ENCODE results near the gene ZSCAN5A.
"Not testable (repeated sequence)": the region's sequence is repeated elsewhere in the genome, so short reads cannot be mapped to it uniquely, and the experiment has no call there.

The ZSCAN5A gene

DNA sequence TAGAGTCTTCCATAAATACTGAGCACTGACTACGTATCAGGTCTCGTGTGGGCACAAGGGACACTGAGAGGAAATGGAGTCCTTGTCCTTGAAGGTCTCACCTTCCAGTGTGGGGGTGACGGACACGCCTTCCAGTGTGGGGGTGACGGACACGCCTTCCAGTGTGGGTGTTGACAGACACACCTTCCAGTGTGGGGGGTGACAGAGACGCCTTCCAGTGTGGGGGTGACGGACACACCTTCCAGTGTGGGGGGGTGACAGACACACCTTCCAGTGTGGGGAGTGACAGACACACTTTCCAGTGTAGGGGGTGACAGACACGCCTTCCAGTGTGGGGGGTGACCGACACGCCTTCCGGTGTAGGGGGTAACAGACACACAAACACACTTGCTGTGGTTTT, 56.4 kb downstream of the ZSCAN5A start:
- H3K36me3 ChIP-seq = no peaks in the 10 kb centered on the region
- no peaks in the 10 kb centered on the region for H3K9me3 ChIP-seq
- H3K27me3 ChIP-seq = no peaks in the 10 kb centered on the region
- no peak overlapping the region for H3K4me3 ChIP-seq (ENCODE audit: low read depth in 1 of 2, low read length in 1 of 2)
- no peak overlapping the region for H3K27ac ChIP-seq
- TF ChIP-seq, protein P1, sequence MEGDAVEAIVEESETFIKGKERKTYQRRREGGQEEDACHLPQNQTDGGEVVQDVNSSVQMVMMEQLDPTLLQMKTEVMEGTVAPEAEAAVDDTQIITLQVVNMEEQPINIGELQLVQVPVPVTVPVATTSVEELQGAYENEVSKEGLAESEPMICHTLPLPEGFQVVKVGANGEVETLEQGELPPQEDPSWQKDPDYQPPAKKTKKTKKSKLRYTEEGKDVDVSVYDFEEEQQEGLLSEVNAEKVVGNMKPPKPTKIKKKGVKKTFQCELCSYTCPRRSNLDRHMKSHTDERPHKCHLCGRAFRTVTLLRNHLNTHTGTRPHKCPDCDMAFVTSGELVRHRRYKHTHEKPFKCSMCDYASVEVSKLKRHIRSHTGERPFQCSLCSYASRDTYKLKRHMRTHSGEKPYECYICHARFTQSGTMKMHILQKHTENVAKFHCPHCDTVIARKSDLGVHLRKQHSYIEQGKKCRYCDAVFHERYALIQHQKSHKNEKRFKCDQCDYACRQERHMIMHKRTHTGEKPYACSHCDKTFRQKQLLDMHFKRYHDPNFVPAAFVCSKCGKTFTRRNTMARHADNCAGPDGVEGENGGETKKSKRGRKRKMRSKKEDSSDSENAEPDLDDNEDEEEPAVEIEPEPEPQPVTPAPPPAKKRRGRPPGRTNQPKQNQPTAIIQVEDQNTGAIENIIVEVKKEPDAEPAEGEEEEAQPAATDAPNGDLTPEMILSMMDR (IDR thresholded peaks at IDR 0.05) = no peak
- no peaks in the 10 kb centered on the region for H3K4me1 ChIP-seq (ENCODE audit: control insufficient read depth in 1 of 2, insufficient read depth in 1 of 2, low read depth in 1 of 2, low read length in 1 of 2)

DNA sequence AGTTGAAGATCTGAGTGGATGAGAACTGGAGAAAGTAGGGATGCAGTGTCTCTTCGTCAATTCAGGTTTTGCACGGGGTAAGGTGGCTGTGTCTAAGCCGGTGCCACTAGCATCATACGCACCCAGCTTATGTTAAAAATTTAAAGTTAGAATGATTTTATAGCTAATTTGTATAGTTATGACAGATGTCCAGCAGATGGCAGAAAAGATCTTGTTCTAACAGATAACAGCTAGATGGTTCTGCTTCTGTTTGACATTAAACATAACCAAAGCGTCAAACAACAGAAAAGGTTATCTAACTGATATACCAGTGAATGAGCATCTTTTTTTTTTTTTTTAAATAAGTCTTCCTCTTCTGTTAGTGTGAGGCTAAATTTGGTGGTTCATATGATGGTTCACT, 60.9 kb downstream of the ZSCAN5A start:
- no peaks in the 10 kb centered on the region for H3K36me3 ChIP-seq
- no peak overlapping the region for H3K4me3 ChIP-seq (ENCODE audit: low read depth in 1 of 2, low read length in 1 of 2)
- TF ChIP-seq, protein P1 (IDR thresholded peaks at IDR 0.05) = no peak
- no peak overlapping the region for H3K27ac ChIP-seq
- no peaks in the 10 kb centered on the region for H3K4me1 ChIP-seq (ENCODE audit: control insufficient read depth in 1 of 2, insufficient read depth in 1 of 2, low read depth in 1 of 2, low read length in 1 of 2)
- H3K9me3 ChIP-seq = no peaks in the 10 kb centered on the region
- no peaks in the 10 kb centered on the region for H3K27me3 ChIP-seq

DNA sequence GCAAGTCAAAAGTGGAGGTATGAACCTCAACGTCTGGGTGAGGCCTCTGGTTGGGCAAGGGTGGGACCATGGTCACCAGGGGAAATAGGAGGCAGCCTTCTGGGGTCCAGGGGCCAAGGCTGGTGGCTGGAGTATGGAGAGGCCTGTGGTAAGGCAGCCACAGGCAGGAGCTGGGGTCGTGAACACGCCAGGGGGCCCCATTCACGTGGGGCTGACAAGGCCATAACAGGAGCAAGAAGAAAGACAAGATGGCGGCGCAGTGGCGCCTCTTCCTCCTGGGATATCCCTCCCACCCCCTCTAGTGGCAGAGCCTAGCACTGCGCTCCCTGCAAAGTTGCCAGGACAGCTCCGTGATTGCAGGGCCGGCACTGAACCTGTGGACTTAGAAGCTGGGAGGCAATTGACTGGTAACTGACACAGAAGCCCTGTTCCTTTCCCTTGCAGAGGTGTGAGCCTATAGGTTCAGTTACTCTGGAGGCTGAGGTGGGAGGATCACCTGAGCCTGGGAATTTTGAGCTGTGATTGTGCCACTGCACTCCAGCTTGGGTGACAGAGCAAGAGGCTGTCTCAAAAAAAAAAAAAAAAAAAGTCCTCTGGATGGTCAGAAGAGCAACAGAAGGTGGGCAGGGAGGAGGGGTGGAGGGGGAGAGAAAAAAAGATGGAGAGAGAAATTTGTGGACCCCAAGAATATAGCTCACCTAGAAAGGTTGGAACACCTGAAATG, 61.8 kb downstream of the ZSCAN5A start:
- Histone ChIP-seq H3K27me3 (no peaks in the 10 kb centered on the region), H3K9me3 (no peaks in the 10 kb centered on the region), H3K36me3 (no peaks in the 10 kb centered on the region), H3K4me3 (ENCODE audit: low read depth in 1 of 2, low read length in 1 of 2) (no peak overlapping the region), H3K27ac (no peak overlapping the region), H3K4me1 (ENCODE audit: control insufficient read depth in 1 of 2, insufficient read depth in 1 of 2, low read depth in 1 of 2, low read length in 1 of 2) (no peaks in the 10 kb centered on the region)
- TF ChIP-seq, protein P1 (IDR thresholded peaks at IDR 0.05) = peak; percentile 89

DNA sequence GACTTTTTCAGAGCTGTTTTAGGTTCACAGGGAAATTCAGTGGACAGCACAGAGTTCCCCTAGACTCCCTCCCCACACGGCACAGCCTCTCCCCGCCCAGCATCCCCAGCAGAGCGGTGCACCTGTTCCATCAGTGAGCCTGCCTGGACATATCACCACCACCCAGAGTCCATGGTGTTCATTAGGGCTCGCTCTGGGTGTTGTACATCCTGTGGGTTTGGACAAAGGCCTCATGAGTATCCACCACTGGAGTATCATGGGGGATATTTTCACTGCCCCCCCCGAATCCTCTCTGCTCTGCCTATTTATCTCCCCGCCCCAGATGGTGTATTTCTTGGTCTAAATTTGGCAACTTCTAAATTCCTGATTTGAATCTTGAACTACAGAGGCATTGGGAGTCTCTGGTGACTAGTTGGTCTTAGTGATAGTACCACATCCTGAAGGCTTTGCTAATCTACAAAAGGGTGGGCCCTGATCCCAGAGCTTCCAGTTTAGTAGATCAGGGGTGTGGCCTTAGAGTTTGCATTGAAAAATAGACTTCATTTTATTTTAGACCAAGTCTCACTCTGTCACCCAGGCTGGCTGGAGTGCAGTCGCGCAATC, 65.8 kb downstream of the ZSCAN5A start:
- H3K27me3 ChIP-seq; H3K27ac ChIP-seq; H3K9me3 ChIP-seq; H3K36me3 ChIP-seq; H3K4me3 ChIP-seq (ENCODE audit: low read depth in 1 of 2, low read length in 1 of 2); H3K4me1 ChIP-seq (ENCODE audit: control insufficient read depth in 1 of 2, insufficient read depth in 1 of 2, low read depth in 1 of 2, low read length in 1 of 2): not testable (repeated sequence)

DNA sequence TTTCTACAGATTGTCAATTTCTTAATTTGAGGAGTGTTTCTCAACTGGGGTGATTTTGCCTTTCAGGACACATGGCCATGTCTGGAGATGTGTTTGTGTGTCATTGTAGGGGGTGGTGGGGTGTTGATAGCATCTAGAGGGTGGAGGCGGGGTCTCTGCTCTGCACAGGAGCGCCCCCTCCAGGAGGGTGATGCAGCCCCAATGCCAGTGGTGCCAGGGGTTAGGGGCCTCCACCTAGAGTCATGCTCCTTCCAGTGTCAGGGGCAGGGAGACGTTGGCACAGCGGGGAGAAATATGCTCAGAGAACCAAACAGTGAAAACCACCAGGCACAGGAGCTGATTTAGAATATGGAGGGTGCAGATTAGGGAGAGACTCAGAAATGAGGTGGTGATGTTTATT, 68.9 kb downstream of the ZSCAN5A start:
- not testable (repeated sequence) for H3K36me3 ChIP-seq; H3K4me3 ChIP-seq (ENCODE audit: low read depth in 1 of 2, low read length in 1 of 2); H3K9me3 ChIP-seq; H3K27me3 ChIP-seq; H3K4me1 ChIP-seq (ENCODE audit: control insufficient read depth in 1 of 2, insufficient read depth in 1 of 2, low read depth in 1 of 2, low read length in 1 of 2); H3K27ac ChIP-seq

DNA sequence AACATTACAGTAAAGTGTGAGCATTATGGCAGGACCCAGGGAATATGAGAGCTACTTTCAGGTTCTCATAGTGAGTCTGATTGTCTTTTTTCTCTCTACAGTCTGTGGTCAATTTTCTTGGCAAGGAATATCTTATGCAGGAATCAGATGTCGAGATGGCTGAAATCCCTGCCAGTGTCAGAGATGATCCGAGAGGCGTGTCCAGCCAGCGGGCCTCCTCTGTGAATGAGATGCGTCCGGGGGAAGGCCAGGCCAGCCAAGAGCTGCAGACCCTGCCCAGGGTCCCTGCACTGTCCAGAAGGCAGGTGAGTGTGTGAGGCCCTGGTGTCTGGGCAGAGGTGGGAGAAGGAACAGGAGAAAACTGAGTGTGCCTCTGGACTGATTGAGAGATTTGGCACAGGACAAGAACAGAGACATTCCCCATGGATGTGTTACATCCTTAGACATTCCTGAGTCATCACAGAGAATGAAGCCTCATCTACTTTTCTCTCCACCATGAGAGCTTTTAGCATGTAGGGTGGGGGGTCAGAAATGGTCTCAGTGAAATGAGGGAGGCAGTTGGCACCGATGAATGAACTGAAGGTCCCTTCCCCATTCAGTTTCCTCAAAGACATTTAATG, 69.4 kb downstream of the ZSCAN5A start:
- TF ChIP-seq, protein P1 (IDR thresholded peaks at IDR 0.05) = no peak
- H3K9me3 ChIP-seq = no peaks in the 10 kb centered on the region
- no peaks in the 10 kb centered on the region for H3K27me3 ChIP-seq
- H3K4me3 ChIP-seq (ENCODE audit: low read depth in 1 of 2, low read length in 1 of 2) = no peak overlapping the region
- no peaks in the 10 kb centered on the region for H3K36me3 ChIP-seq
- no peaks in the 10 kb centered on the region for H3K4me1 ChIP-seq (ENCODE audit: control insufficient read depth in 1 of 2, insufficient read depth in 1 of 2, low read depth in 1 of 2, low read length in 1 of 2)
- H3K27ac ChIP-seq = no peak overlapping the region

All from neutrophil (primary cell).